Upper lobe of left lung (tissue), 6 donors: ENCODE data around the gene CCDC192. TPM values are rescaled to one million over a fixed set of nuclear protein-coding genes. Genes with fewer than 3 reads are reported as not detected.

ENCODE experiments used
- ATAC-seq, 2 donors: fragments of 200-7000 bp; cut with Tn5 transposase; one replicate each; pipeline ENCODE4 v1.9.1; 2022; ENCODE audit warnings: mild to moderate bottlenecking in 2 of 2, moderate library complexity in 2 of 2; ENCODE audit not compliant: low FRiP score in 2 of 2
- DNase-seq, 2 donors: peaks; one replicate each; pipeline ENCODE4 v3.0.0-alpha.2; 2019 to 2020
- H3K27ac ChIP-seq, 4 donors: fragments of 200-600 bp; sonication (generic); one replicate each; pipeline ENCODE4 v1.5.1; 2016 to 2019
- H3K27me3 ChIP-seq, 4 donors: fragments of 200-600 bp; sonication (generic); one replicate each; pipeline ENCODE4 v1.5.1; 2017 to 2019
- H3K36me3 ChIP-seq, 4 donors: fragments of 200-600 bp; sonication (generic); one replicate each; pipeline ENCODE4 v1.5.1; 2016 to 2019
- H3K4me1 ChIP-seq, 4 donors: fragments of 200-600 bp; sonication (generic); one replicate each; pipeline ENCODE4 v1.5.1; 2018 to 2019
- H3K4me3 ChIP-seq, 4 donors: fragments of 200-600 bp; sonication (generic); one replicate each; pipeline ENCODE4 v1.5.1; 2017 to 2019; ENCODE audit warnings: mild to moderate bottlenecking in 2 of 4, moderate library complexity in 1 of 4
- H3K9me3 ChIP-seq, 4 donors: fragments of 200-600 bp; sonication (generic); one replicate each; pipeline ENCODE4 v1.5.1; 2018 to 2019
- CTCF ChIP-seq, 6 experiments: fragments of 450-650 bp in 4 of 6; fragments of 200-600 bp in 2 of 6; sonication (generic) in 2 of 6; IDR thresholded peaks; one replicate each; pipeline ENCODE4 v1.5.1; 2016 to 2019; ENCODE audit warnings: antibody characterized with exemption in 6 of 6
- EP300 ChIP-seq, 4 donors: sonication (generic); formaldehyde crosslinking; IDR thresholded peaks; one replicate each; pipeline ENCODE4 v1.5.1; 2017; ENCODE audit warnings: antibody characterized with exemption in 4 of 4, control low read depth in 2 of 4
- POLR2A ChIP-seq, 4 donors: fragments of 450-650 bp; IDR thresholded peaks; one replicate each; pipeline ENCODE4 v1.5.1; 2016 to 2017; ENCODE audit warnings: antibody characterized with exemption in 4 of 4, mild to moderate bottlenecking in 2 of 4
- POLR2AphosphoS5 ChIP-seq, 2 donors: sonication (generic); formaldehyde crosslinking; IDR thresholded peaks; one replicate each; pipeline ENCODE4 v1.5.1; 2017; ENCODE audit warnings: antibody characterized with exemption in 2 of 2
- WGBS, 2 donors: methylation state at CpG; one replicate each; pipeline ENCODE4 v1.1.5; 2017 to 2018; 5-methylcytosine and 5-hydroxymethylcytosine counted together
- total RNA-seq, 6 donors: library from RNA; depleted of rRNA in 4 of 6; stranded (reverse); fragments of >200 nt in 4 of 6; gene quantifications; one replicate each; pipeline versions ENCODE4 v1.1.0 to v1.2.1, GENCODE V29; 2016 to 2021
- donor health status: DM: no; HTN: no; CAD: no; lungs with moderate emphysema.
- donor health status: DM: no; HTN: yes; CAD: no; lungs with severe emphysema.

CCDC192 gene
- total RNA-seq, 6 donors from 2014 or later, result 0.76 TPM; not detected in 5

GRCh38 chr5:127821896-127822295, 118.7 kb downstream of the CCDC192 start:
- H3K36me3 ChIP-seq, result no peaks in the 10 kb centered on the region
- DNase-seq (no peak), ATAC-seq (no peak)
- 82 to 92% methylated on average over 3 of the region's 3 CpGs for WGBS, 2 donors
- H3K27ac ChIP-seq, result no peak overlapping the region
- no peaks in the 10 kb centered on the region for H3K27me3 ChIP-seq
- TF ChIP-seq POLR2AphosphoS5 (IDR thresholded peaks at IDR 0.05) (no peak), POLR2A (IDR thresholded peaks at IDR 0.05) (no peak), CTCF (IDR thresholded peaks at IDR 0.05) (no peak), EP300 (IDR thresholded peaks at IDR 0.05) (no peak)
- no peaks in the 10 kb centered on the region for H3K4me1 ChIP-seq
- H3K4me3 ChIP-seq, result no peak overlapping the region
- no peaks in the 10 kb centered on the region for H3K9me3 ChIP-seq

- no peaks in the 10 kb centered on the region for H3K36me3 ChIP-seq
- no peak for ATAC-seq
- WGBS, 2 donors, result 60 to 65% methylated on average over 2 of the region's 2 CpGs
- no peak overlapping the region for H3K27ac ChIP-seq
- H3K27me3 ChIP-seq, result no peaks in the 10 kb centered on the region
- H3K4me3 ChIP-seq, result no peak overlapping the region
- H3K9me3 ChIP-seq, result no peaks in the 10 kb centered on the region
- no peaks in the 10 kb centered on the region for H3K4me1 ChIP-seq
- DNase-seq, result no peak
- TF ChIP-seq POLR2A (IDR thresholded peaks at IDR 0.05) (no peak), EP300 (IDR thresholded peaks at IDR 0.05) (no peak), POLR2AphosphoS5 (IDR thresholded peaks at IDR 0.05) (no peak), CTCF (IDR thresholded peaks at IDR 0.05) (no peak)
These were observed 120.9 kb downstream of the CCDC192 start for GRCh38 chr5:127824126-127824525.

- no peak for TF ChIP-seq CTCF (IDR thresholded peaks at IDR 0.05)
- no peak for TF ChIP-seq POLR2A (IDR thresholded peaks at IDR 0.05)
- no peak for TF ChIP-seq POLR2AphosphoS5 (IDR thresholded peaks at IDR 0.05)
- ATAC-seq, result no peak
- Histone ChIP-seq H3K27ac (no peak overlapping the region), H3K36me3 (no peaks in the 10 kb centered on the region), H3K27me3 (no peaks in the 10 kb centered on the region), H3K4me3 (no peak overlapping the region), H3K4me1 (no peaks in the 10 kb centered on the region), H3K9me3 (no peaks in the 10 kb centered on the region)
- WGBS, 2 donors, result 64 to 73% methylated on average over 3 of the region's 3 CpGs
- no peak for DNase-seq
These were observed 122.8 kb downstream of the CCDC192 start for GRCh38 chr5:127826011-127826410.

GRCh38 chr5:127827451-127827850, 124.3 kb downstream of the CCDC192 start:
- Histone ChIP-seq H3K4me1 (no peaks in the 10 kb centered on the region), H3K4me3 (no peak overlapping the region), H3K36me3 (no peaks in the 10 kb centered on the region), H3K27me3 (no peaks in the 10 kb centered on the region), H3K9me3 (no peaks in the 10 kb centered on the region), H3K27ac (no peak overlapping the region)
- DNase-seq (no peak), ATAC-seq (no peak)
- 79 to 86% methylated on average over 6 of the region's 6 CpGs for WGBS, 2 donors
- TF ChIP-seq POLR2A (IDR thresholded peaks at IDR 0.05) (no peak), CTCF (IDR thresholded peaks at IDR 0.05) (no peak), EP300 (IDR thresholded peaks at IDR 0.05) (no peak), POLR2AphosphoS5 (IDR thresholded peaks at IDR 0.05) (no peak)

GRCh38 chr5:127830157-127830556, 127.0 kb downstream of the CCDC192 start:
- 93 to 95% methylated on average over 3 of the region's 3 CpGs for WGBS, 2 donors
- Histone ChIP-seq H3K27ac (no peak overlapping the region), H3K27me3 (no peaks in the 10 kb centered on the region), H3K9me3 (no peaks in the 10 kb centered on the region), H3K4me1 (no peaks in the 10 kb centered on the region), H3K4me3 (no peak overlapping the region), H3K36me3 (no peaks in the 10 kb centered on the region)
- ATAC-seq (no peak), DNase-seq (no peak)
- TF ChIP-seq POLR2AphosphoS5 (IDR thresholded peaks at IDR 0.05) (no peak), CTCF (IDR thresholded peaks at IDR 0.05) (no peak), EP300 (IDR thresholded peaks at IDR 0.05) (no peak), POLR2A (IDR thresholded peaks at IDR 0.05) (no peak)
